Body of pancreas (tissue), 4 donors: ENCODE results near the gene NEO1.

Source experiments
- POLR2A ChIP-seq, 3 donors: fragments of 450-650 bp; IDR thresholded peaks; one replicate each; pipeline ENCODE4 v1.6.1; 2016; ENCODE audit warnings: antibody characterized with exemption in 3 of 3, mild to moderate bottlenecking in 2 of 3
- TF ChIP-seq, protein P1 (sequence below), 7 experiments: fragments of 450-650 bp in 4 of 7; fragments of 200-600 bp in 3 of 7; sonication (generic) in 3 of 7; IDR thresholded peaks; one replicate each; pipeline ENCODE4 v1.5.1; 2016 to 2019; ENCODE audit warnings: antibody characterized with exemption in 7 of 7

GRCh38 chr15:73058437-73058836, 6.2 kb downstream of the NEO1 start:
- TF ChIP-seq, protein P1, sequence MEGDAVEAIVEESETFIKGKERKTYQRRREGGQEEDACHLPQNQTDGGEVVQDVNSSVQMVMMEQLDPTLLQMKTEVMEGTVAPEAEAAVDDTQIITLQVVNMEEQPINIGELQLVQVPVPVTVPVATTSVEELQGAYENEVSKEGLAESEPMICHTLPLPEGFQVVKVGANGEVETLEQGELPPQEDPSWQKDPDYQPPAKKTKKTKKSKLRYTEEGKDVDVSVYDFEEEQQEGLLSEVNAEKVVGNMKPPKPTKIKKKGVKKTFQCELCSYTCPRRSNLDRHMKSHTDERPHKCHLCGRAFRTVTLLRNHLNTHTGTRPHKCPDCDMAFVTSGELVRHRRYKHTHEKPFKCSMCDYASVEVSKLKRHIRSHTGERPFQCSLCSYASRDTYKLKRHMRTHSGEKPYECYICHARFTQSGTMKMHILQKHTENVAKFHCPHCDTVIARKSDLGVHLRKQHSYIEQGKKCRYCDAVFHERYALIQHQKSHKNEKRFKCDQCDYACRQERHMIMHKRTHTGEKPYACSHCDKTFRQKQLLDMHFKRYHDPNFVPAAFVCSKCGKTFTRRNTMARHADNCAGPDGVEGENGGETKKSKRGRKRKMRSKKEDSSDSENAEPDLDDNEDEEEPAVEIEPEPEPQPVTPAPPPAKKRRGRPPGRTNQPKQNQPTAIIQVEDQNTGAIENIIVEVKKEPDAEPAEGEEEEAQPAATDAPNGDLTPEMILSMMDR (IDR thresholded peaks at IDR 0.05): no peak
- no peak for TF ChIP-seq POLR2A (IDR thresholded peaks at IDR 0.05)
